NT2/D1 (cell line): ENCODE data around the gene NELL1.

ENCODE experiments used
- SUZ12 ChIP-seq: IDR thresholded peaks from 2 replicates; pipeline ENCODE4 v1.6.1; 2011; ENCODE audit not compliant: insufficient read length, insufficient read depth; ENCODE audit errors: extremely low read depth
- YY1 ChIP-seq: IDR thresholded peaks from 2 replicates; pipeline ENCODE4 v1.6.1; 2011; ENCODE audit not compliant: insufficient read length, insufficient read depth
- ZNF274 ChIP-seq: IDR thresholded peaks from 2 replicates; pipeline ENCODE4 v1.6.1; 2011; ENCODE audit warnings: mild to moderate bottlenecking, low read depth, low read length

DNA sequence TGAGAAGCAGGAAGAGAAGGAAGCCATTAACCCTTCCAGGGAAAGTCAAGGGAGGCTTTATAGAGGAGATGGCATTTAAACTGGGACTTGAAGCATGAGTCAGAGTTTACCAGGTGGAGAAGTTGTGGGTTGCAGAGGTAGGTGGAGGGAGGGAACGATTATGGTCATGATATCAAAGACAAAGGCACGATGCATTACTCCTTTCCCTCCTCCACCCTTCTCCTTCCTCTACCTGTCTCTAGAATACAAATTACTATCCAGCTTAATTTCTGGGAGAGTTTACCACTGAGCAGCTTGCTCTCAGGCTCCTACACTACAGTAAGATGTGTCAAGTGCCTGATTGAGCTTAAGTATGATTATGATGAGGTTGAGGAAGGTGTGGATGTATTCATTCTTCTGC lies 151.7 kb downstream of the NELL1 start:
- TF ChIP-seq ZNF274 = no peak
- TF ChIP-seq YY1 = no peak
- no peak for TF ChIP-seq SUZ12
